Osteocyte (in vitro differentiated cells): ENCODE measurements around the gene KLHL5. TPM values are rescaled to one million over a fixed set of nuclear protein-coding genes. Genes with fewer than 3 reads are reported as not detected.

Experiments
- DNase-seq: peaks from one replicate; pipeline ENCODE4 v3.0.0; 2021; ENCODE audit warnings: mixed read lengths; ENCODE audit not compliant: unreplicated experiment; ENCODE audit errors: extremely low spot score
- H3K27ac Mint-ChIP-seq: one replicate; pipeline ENCODE4 v1.8.0; 2021; ENCODE audit warnings: mild to moderate bottlenecking, mixed read lengths; ENCODE audit not compliant: unreplicated experiment
- H3K27me3 Mint-ChIP-seq: one replicate; pipeline ENCODE4 v1.8.0; 2021; ENCODE audit warnings: mixed read lengths; ENCODE audit not compliant: unreplicated experiment
- H3K36me3 Mint-ChIP-seq: one replicate; pipeline ENCODE4 v1.8.0; 2021; ENCODE audit warnings: mixed read lengths; ENCODE audit not compliant: unreplicated experiment
- H3K4me1 Mint-ChIP-seq: one replicate; pipeline ENCODE4 v1.8.0; 2021; ENCODE audit warnings: mixed read lengths; ENCODE audit not compliant: unreplicated experiment
- H3K4me3 Mint-ChIP-seq: one replicate; pipeline ENCODE4 v1.8.0; 2021; ENCODE audit warnings: mild to moderate bottlenecking, moderate library complexity, mixed read lengths; ENCODE audit not compliant: unreplicated experiment
- H3K9me3 Mint-ChIP-seq: one replicate; pipeline ENCODE4 v1.8.0; 2021; ENCODE audit warnings: mixed read lengths; ENCODE audit not compliant: unreplicated experiment
- total RNA-seq: library from RNA; stranded (reverse); gene quantifications from 2 replicates; pipeline ENCODE4 v1.2.1, GENCODE V29; 2021
- TF ChIP-seq, protein P1 (sequence below): fragments of 200-600 bp; sonication (generic); IDR thresholded peaks from 2 replicates; pipeline ENCODE4 v1.5.0; 2021; ENCODE audit warnings: antibody characterized with exemption, mild to moderate bottlenecking, moderate library complexity

KLHL5 gene
- total RNA-seq, 1 donor from 2014 or later: 128 TPM

GRCh38 chr4:39047681-39048080 is 14.4 kb upstream of the KLHL5 start:
- Mint-ChIP-seq H3K9me3 (no peaks in the 10 kb centered on the region), H3K4me3 (peak overlapping the region; percentile 26), H3K27ac (peak overlapping the region; percentile 99), H3K27me3 (no peaks in the 10 kb centered on the region), H3K4me1 (peaks cover 61% of the 10 kb centered on the region), H3K36me3 (peaks cover 4% of the 10 kb centered on the region)
- TF ChIP-seq, protein P1, sequence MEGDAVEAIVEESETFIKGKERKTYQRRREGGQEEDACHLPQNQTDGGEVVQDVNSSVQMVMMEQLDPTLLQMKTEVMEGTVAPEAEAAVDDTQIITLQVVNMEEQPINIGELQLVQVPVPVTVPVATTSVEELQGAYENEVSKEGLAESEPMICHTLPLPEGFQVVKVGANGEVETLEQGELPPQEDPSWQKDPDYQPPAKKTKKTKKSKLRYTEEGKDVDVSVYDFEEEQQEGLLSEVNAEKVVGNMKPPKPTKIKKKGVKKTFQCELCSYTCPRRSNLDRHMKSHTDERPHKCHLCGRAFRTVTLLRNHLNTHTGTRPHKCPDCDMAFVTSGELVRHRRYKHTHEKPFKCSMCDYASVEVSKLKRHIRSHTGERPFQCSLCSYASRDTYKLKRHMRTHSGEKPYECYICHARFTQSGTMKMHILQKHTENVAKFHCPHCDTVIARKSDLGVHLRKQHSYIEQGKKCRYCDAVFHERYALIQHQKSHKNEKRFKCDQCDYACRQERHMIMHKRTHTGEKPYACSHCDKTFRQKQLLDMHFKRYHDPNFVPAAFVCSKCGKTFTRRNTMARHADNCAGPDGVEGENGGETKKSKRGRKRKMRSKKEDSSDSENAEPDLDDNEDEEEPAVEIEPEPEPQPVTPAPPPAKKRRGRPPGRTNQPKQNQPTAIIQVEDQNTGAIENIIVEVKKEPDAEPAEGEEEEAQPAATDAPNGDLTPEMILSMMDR: no peak
- DNase-seq: no peak

DNA sequence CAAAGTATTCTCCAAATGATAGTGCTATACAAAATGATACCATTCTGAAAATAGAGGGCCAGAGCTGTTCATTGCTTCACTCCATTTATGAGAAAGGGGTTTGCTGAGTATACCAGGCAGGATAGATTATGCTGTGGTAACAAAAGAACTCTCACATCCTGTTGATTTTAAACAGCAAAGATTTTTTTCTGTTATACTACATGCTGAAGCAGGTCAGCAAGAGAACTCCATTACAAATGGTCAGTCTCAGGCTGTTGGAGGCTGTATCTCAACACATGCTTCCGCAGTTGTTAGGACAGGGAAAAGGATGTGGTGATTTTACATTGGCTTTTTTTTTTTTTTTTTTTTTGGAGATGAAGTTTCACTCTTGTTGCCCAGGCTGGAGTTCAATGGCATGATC is 13.7 kb upstream of the KLHL5 start:
- Mint-ChIP-seq H3K4me1 (peaks cover 56% of the 10 kb centered on the region), H3K9me3 (no peaks in the 10 kb centered on the region), H3K4me3 (peak overlapping the region; percentile 26), H3K27ac (peak overlapping the region; percentile 99), H3K27me3 (no peaks in the 10 kb centered on the region), H3K36me3 (peaks cover 4% of the 10 kb centered on the region)
- no peak for DNase-seq
- TF ChIP-seq, protein P1: no peak

DNA sequence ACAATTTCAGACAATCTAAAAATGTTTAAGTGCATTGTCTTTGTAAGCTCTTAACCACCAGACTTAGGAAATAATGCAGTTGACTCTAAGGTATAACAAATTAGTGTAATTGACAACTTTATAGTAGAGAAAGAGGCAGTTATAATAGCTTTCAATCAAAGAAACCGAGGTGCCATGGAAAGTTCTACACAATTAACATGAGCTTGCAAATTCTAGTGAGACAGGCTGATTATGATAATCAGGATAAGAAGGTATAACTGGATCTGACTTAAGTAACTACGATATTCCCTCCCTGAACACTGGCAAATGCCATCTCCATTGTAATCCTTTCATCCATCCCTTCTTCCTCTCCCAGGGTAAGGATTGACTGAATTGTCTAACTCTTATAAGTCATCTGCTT is 11.4 kb upstream of the KLHL5 start:
- Mint-ChIP-seq H3K4me3 (no peak overlapping the region), H3K9me3 (no peaks in the 10 kb centered on the region), H3K4me1 (peaks cover 49% of the 10 kb centered on the region)

GRCh38 chr4:39051492-39051891 is 10.5 kb upstream of the KLHL5 start:
- Mint-ChIP-seq H3K27me3 (no peaks in the 10 kb centered on the region), H3K27ac (no peak overlapping the region), H3K4me1 (peaks cover 41% of the 10 kb centered on the region), H3K4me3 (no peak overlapping the region), H3K9me3 (no peaks in the 10 kb centered on the region), H3K36me3 (peaks cover 4% of the 10 kb centered on the region)
- DNase-seq: no peak
- TF ChIP-seq, protein P1: no peak

More for the DNA sequence above, 11.4 kb upstream of the KLHL5 start:
- no peak for DNase-seq
- Mint-ChIP-seq H3K27ac (peak overlapping the region; percentile 12), H3K36me3 (peaks cover 4% of the 10 kb centered on the region), H3K27me3 (no peaks in the 10 kb centered on the region)
- TF ChIP-seq, protein P1: no peak

DNA sequence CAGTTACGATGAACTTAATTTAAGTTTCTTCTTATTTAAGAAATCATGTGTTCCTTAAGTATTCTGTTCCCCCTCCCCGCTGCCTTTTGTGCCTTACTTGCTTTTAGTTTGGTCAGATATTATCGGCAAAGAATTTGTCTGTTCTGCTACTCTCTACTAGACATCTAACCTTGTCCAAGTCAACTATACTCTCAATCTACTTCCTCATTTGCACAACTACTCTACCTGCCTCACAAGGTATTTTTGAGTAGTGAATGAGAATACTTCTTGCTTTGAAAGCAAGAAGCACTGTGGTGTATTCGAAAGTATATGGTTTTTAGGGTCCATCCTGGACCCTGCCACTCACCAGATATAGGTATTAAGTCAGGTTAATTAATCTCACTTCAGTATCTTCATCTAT is 8.0 kb upstream of the KLHL5 start:
- H3K36me3 Mint-ChIP-seq: peaks cover 7% of the 10 kb centered on the region
- H3K4me1 Mint-ChIP-seq: peaks cover 21% of the 10 kb centered on the region
- H3K27ac Mint-ChIP-seq: no peak overlapping the region
- TF ChIP-seq, protein P1: no peak
- H3K4me3 Mint-ChIP-seq: no peak overlapping the region
- H3K9me3 Mint-ChIP-seq: no peaks in the 10 kb centered on the region
- H3K27me3 Mint-ChIP-seq: no peaks in the 10 kb centered on the region
- no peak for DNase-seq
